K562 (cell line): Measurements from ENCODE around the gene ADAM8. TPM values are rescaled to one million over a fixed set of nuclear protein-coding genes. Genes with fewer than 3 reads are reported as not detected.

Experiments used
- ATF7 ChIP-seq: fragments of 450-650 bp; IDR thresholded peaks from 2 replicates; pipeline ENCODE4 v1.7.1; 2014; ENCODE audit warnings: mild to moderate bottlenecking, moderate library complexity
- BRF1 ChIP-seq: IDR thresholded peaks from 3 replicates; pipeline ENCODE4 v1.6.1; 2011; ENCODE audit warnings: borderline replicate concordance, mild to moderate bottlenecking; ENCODE audit not compliant: insufficient read length; ENCODE audit errors: extremely low read depth
- CC2D1A ChIP-seq: fragments of 450-650 bp; IDR thresholded peaks from 2 replicates; pipeline ENCODE4 v1.6.1; 2017; ENCODE audit warnings: mild to moderate bottlenecking
- EZH2 ChIP-seq: IDR thresholded peaks from 2 replicates; pipeline ENCODE4 v1.6.1; 2012; ENCODE audit warnings: low read depth, mild to moderate bottlenecking, inconsistent platforms, low read length, borderline replicate concordance
- GATAD2B ChIP-seq: fragments of 450-650 bp; IDR thresholded peaks from 2 replicates; pipeline ENCODE4 v1.6.1; 2017; ENCODE audit warnings: mild to moderate bottlenecking, borderline replicate concordance
- GTF3C2 ChIP-seq: IDR thresholded peaks from 3 replicates; pipeline ENCODE4 v1.6.1; 2011; ENCODE audit warnings: borderline replicate concordance, mild to moderate bottlenecking, moderate library complexity; ENCODE audit not compliant: insufficient read length; ENCODE audit errors: extremely low read depth
- MAZ ChIP-seq, 2 experiments: fragments of 450-650 bp in 1 of 2; sonication (generic) in 1 of 2; formaldehyde crosslinking; IDR thresholded peaks in 1 of 2; conservative IDR thresholded peaks in 1 of 2; 2 replicates each; pipeline versions ENCODE4 v1.4.0 to v1.5.0; 2020; ENCODE audit warnings: mild to moderate bottlenecking in 1 of 2, missing genetic modification reagents in 1 of 2
- NR2C1 ChIP-seq, 2 experiments: fragments of 450-650 bp; IDR thresholded peaks; 2 replicates each; pipeline ENCODE4 v1.6.1; 2017; ENCODE audit warnings: mild to moderate bottlenecking in 2 of 2, antibody characterized with exemption in 1 of 2, inconsistent platforms in 1 of 2, missing compliant biosample characterization in 1 of 2, missing genetic modification characterization in 1 of 2
- PHF20 ChIP-seq: fragments of 450-650 bp; IDR thresholded peaks from 2 replicates; pipeline ENCODE4 v1.6.1; 2018; ENCODE audit not compliant: partially characterized antibody
- PHF8 ChIP-seq: fragments of 200-600 bp; sonication (generic); IDR thresholded peaks from 2 replicates; pipeline ENCODE4 v1.6.1; 2012; ENCODE audit warnings: mixed run types, mild to moderate bottlenecking, inconsistent platforms, low read length, moderate library complexity, borderline replicate concordance
- RB1 ChIP-seq: fragments of 450-650 bp; IDR thresholded peaks from 2 replicates; pipeline ENCODE4 v1.6.1; 2017; ENCODE audit warnings: low read depth, mild to moderate bottlenecking
- SAFB ChIP-seq: fragments of 200-400 bp; formaldehyde crosslinking; IDR thresholded peaks from 2 replicates; pipeline ENCODE4 v1.6.1; 2017; ENCODE audit warnings: low read depth, low read length, borderline replicate concordance
- SMAD4 ChIP-seq: fragments of 250-450 bp; sonication (Bioruptor Pico); conservative IDR thresholded peaks from 2 replicates; pipeline ENCODE4 v1.8.0; 2021; ENCODE audit warnings: inconsistent platforms, mild to moderate bottlenecking, moderate library complexity
- ZFP36 ChIP-seq: fragments of 150-350 bp; IDR thresholded peaks from 2 replicates; pipeline ENCODE4 v1.6.1; 2018; ENCODE audit warnings: low read length, low read depth; ENCODE audit not compliant: partially characterized antibody
- ZFX ChIP-seq: sonication (generic); formaldehyde crosslinking; IDR thresholded peaks from 2 replicates; pipeline ENCODE4 v1.8.0; 2022; ENCODE audit warnings: mild to moderate bottlenecking, missing genetic modification reagents, moderate library complexity
- ZNF175 ChIP-seq: fragments of 200-800 bp; sonication (Bioruptor generic); IDR thresholded peaks from 2 replicates; pipeline ENCODE4 v1.6.1; 2016; ENCODE audit warnings: low read depth, mild to moderate bottlenecking, missing genetic modification characterization, missing compliant biosample characterization
- ZNF780A ChIP-seq: fragments of 250-450 bp; sonication (Bioruptor Pico); IDR thresholded peaks from 2 replicates; pipeline ENCODE4 v1.5.0; 2021; ENCODE audit warnings: mild to moderate bottlenecking
- polyA plus RNA-seq, 8 experiments: library from polyadenylated mRNA; depleted of rRNA in 4 of 8; stranded (reverse) in 5 of 8; unstranded in 3 of 8; fragments of >200 nt; fragmentation: Nextera tagmentation in 2 of 8; fragmentation: Illumina TruSeq in 1 of 8; extraction: Ambion mirVana in 2 of 8; extraction: Trizol in 1 of 8; gene quantifications; 2 replicates each; pipeline versions ENCODE4 v1.2.1 to v1.2.3, GENCODE V29; 2011 to 2014; ENCODE audit warnings: inconsistent platforms in 1 of 8, missing spikeins in 1 of 8
- total RNA-seq, 7 experiments: library from RNA; depleted of rRNA in 6 of 7; stranded (reverse); fragments of >200 nt in 6 of 7; fragmentation: Illumina TruSeq in 2 of 7; extraction: Trizol in 2 of 7; gene quantifications; 2 replicates each; pipeline versions ENCODE4 v1.2.1 to v1.2.3, GENCODE V29; 2011 to 2021; ENCODE audit warnings: low replicate concordance in 1 of 7
- TF ChIP-seq, protein P1 (sequence below): sonication (generic); formaldehyde crosslinking; IDR thresholded peaks from 2 replicates; pipeline ENCODE4 v1.8.0; 2023; ENCODE audit warnings: mild to moderate bottlenecking, missing genetic modification reagents
- TF ChIP-seq, protein P2 (sequence below): fragments of 450-650 bp; formaldehyde crosslinking; IDR thresholded peaks from 2 replicates; pipeline ENCODE4 v1.4.0; 2020; ENCODE audit warnings: mild to moderate bottlenecking, moderate library complexity
- TF ChIP-seq, protein P3 (sequence below), 3 experiments: fragments of 200-800 bp in 1 of 3; sonication (Bioruptor generic) in 1 of 3; sonication (generic) in 1 of 3; formaldehyde crosslinking in 1 of 3; IDR thresholded peaks; 2 replicates each; pipeline versions ENCODE4 v1.6.1 to v1.8.0; 2016 to 2022; ENCODE audit warnings: mild to moderate bottlenecking in 2 of 3, missing compliant biosample characterization in 2 of 3, missing genetic modification characterization in 2 of 3, missing genetic modification reagents in 1 of 3

ADAM8 gene
- total and polyA plus RNA-seq, 9 of the 15 experiments (the other 6 are each of a cell fraction or from before 2014, with no cell fraction given) = 0.07 to 7.0 (median 1.1) TPM

- TF ChIP-seq BRF1 (no peak), PHF8 (peak; percentile 38; the same call in 1 of the 2 replicates), MAZ (CRISPR knock-in tag; conservative IDR thresholded peaks at IDR 0.05 in 1 of 2, IDR thresholded peaks at IDR 0.05 in 1 of 2) (peak; percentile 40 to 75; a peak in 3 of 4 replicates), CC2D1A (no peak), GATAD2B (no peak), PHF20 (peak; percentile 11), ZFP36 (no peak), ATF7 (peak; percentile 58), ZNF175 (CRISPR knock-in tag) (no peak), NR2C1 (IDR thresholded peaks at IDR 0.05) (no peak), NR2C1 (tag; IDR thresholded peaks at IDR 0.05) (no peak), ZFX (CRISPR knock-in tag) (peak; percentile 67), EZH2 (no peak), SAFB (peak; percentile 69; the same call in 1 of the 2 replicates), RB1 (peak; percentile 71; the same call in 1 of the 2 replicates), ZNF780A (CRISPR knock-in tag) (no peak), GTF3C2 (no peak), SMAD4 (peak; percentile 75)
- TF ChIP-seq, protein P1, sequence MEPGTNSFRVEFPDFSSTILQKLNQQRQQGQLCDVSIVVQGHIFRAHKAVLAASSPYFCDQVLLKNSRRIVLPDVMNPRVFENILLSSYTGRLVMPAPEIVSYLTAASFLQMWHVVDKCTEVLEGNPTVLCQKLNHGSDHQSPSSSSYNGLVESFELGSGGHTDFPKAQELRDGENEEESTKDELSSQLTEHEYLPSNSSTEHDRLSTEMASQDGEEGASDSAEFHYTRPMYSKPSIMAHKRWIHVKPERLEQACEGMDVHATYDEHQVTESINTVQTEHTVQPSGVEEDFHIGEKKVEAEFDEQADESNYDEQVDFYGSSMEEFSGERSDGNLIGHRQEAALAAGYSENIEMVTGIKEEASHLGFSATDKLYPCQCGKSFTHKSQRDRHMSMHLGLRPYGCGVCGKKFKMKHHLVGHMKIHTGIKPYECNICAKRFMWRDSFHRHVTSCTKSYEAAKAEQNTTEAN (CRISPR knock-in tag) = no peak
- TF ChIP-seq, protein P2, sequence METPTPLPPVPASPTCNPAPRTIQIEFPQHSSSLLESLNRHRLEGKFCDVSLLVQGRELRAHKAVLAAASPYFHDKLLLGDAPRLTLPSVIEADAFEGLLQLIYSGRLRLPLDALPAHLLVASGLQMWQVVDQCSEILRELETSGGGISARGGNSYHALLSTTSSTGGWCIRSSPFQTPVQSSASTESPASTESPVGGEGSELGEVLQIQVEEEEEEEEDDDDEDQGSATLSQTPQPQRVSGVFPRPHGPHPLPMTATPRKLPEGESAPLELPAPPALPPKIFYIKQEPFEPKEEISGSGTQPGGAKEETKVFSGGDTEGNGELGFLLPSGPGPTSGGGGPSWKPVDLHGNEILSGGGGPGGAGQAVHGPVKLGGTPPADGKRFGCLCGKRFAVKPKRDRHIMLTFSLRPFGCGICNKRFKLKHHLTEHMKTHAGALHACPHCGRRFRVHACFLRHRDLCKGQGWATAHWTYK (CRISPR knock-in tag) = 0 out of 2 replicates have a peak, but pooled peaks have one; percentile 39
- TF ChIP-seq, protein P3, sequence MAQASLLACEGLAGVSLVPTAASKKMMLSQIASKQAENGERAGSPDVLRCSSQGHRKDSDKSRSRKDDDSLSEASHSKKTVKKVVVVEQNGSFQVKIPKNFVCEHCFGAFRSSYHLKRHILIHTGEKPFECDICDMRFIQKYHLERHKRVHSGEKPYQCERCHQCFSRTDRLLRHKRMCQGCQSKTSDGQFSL (CRISPR knock-in tag; IDR thresholded peaks at IDR 0.05) = 0 out of 2 replicates have a peak, but pooled peaks have one; percentile 18
- TF ChIP-seq, protein P3 (tag; IDR thresholded peaks at IDR 0.05) = no peak
Observed at GRCh38 chr10:133318494-133319127, 41.9 kb upstream of the ADAM8 start (continued).
